CD14-positive monocyte (primary cell): ENCODE results near the gene HHIPL1. TPM values are rescaled to one million over a fixed set of nuclear protein-coding genes. Genes with fewer than 3 reads are reported as not detected.

Experiments
- DNase-seq, 3 donors: peaks; one replicate each; pipeline ENCODE4 v3.0.0-alpha.2; 2011 to 2022
- H2AFZ ChIP-seq: 2 replicates; pipeline ENCODE4 v1.6.0; 2012; ENCODE audit warnings: mild to moderate bottlenecking, low read depth, low read length, inconsistent platforms; ENCODE audit not compliant: insufficient read depth, poor library complexity, severe bottlenecking
- H3K27ac ChIP-seq, 2 donors: 1 replicate in 1 of 2; 2 replicates in 1 of 2; pipeline ENCODE4 v1.5.1; 2012 to 2013; ENCODE audit warnings: low read length in 2 of 2, control low read depth in 1 of 2, inconsistent platforms in 1 of 2, low read depth in 1 of 2, mild to moderate bottlenecking in 1 of 2
- H3K27me3 ChIP-seq, 2 donors: one replicate each; pipeline versions ENCODE4 v1.6.0 to v1.6.1; 2011 to 2013; ENCODE audit warnings: low read length in 2 of 2; ENCODE audit not compliant: control insufficient read depth in 2 of 2, insufficient read depth in 2 of 2
- H3K36me3 ChIP-seq, 2 donors: replicated peaks in 1 of 2; 1 replicate in 1 of 2; 2 replicates in 1 of 2; pipeline versions ENCODE4 v1.5.1 to v1.6.1; 2012 to 2013; ENCODE audit warnings: low read length in 2 of 2, control low read depth in 1 of 2, inconsistent platforms in 1 of 2, mild to moderate bottlenecking in 1 of 2; ENCODE audit not compliant: insufficient read depth in 2 of 2, control insufficient read depth in 1 of 2
- H3K4me1 ChIP-seq, 2 donors: 1 replicate in 1 of 2; 2 replicates in 1 of 2; pipeline versions ENCODE4 v1.5.1 to v1.6.1; 2012 to 2013; ENCODE audit warnings: low read length in 2 of 2, control low read depth in 1 of 2, inconsistent platforms in 1 of 2, mild to moderate bottlenecking in 1 of 2, moderate library complexity in 1 of 2; ENCODE audit not compliant: insufficient read depth in 2 of 2, control insufficient read depth in 1 of 2
- H3K4me2 ChIP-seq: replicated peaks from 2 replicates; pipeline ENCODE3; 2012; ENCODE audit warnings: low read length, moderate library complexity, mild to moderate bottlenecking; ENCODE audit not compliant: poor library complexity, severe bottlenecking; ENCODE audit errors: extremely low read depth
- H3K4me3 ChIP-seq, 3 experiments: fragments of 200-600 bp in 1 of 3; sonication (generic) in 1 of 3; replicated peaks in 1 of 3; 1 replicate in 2 of 3; 2 replicates in 1 of 3; pipeline ENCODE4 v1.5.1; 2011 to 2013; ENCODE audit warnings: low read length in 3 of 3, mild to moderate bottlenecking in 3 of 3, control low read depth in 2 of 3, low read depth in 2 of 3, inconsistent platforms in 1 of 3, moderate library complexity in 1 of 3
- H3K79me2 ChIP-seq: 2 replicates; pipeline ENCODE4 v1.6.0; 2012; ENCODE audit warnings: mild to moderate bottlenecking, control low read depth, inconsistent platforms, low read length, moderate library complexity; ENCODE audit not compliant: insufficient read depth
- H3K9ac ChIP-seq: 2 replicates; pipeline ENCODE4 v1.6.0; 2017; ENCODE audit warnings: low read length, mild to moderate bottlenecking; ENCODE audit not compliant: insufficient read depth, poor library complexity, severe bottlenecking
- H3K9me3 ChIP-seq, 2 donors: replicated peaks in 1 of 2; 1 replicate in 1 of 2; 2 replicates in 1 of 2; pipeline versions ENCODE4 v1.5.1 to v1.6.1; 2012 to 2013; ENCODE audit warnings: low read length in 2 of 2, control low read depth in 1 of 2; ENCODE audit not compliant: control insufficient read depth in 1 of 2, insufficient read depth in 1 of 2
- H4K20me1 ChIP-seq: 2 replicates; pipeline ENCODE4 v1.6.0; 2012; ENCODE audit warnings: mild to moderate bottlenecking, low read length, control low read depth, moderate library complexity; ENCODE audit not compliant: insufficient read depth
- H3K27ac Mint-ChIP-seq, 7 donors: one replicate each; pipeline ENCODE4 v1.8.0; 2020; ENCODE audit warnings: mild to moderate bottlenecking in 7 of 7, mixed read lengths in 7 of 7, moderate library complexity in 6 of 7, inconsistent platforms in 2 of 7
- H3K27me3 Mint-ChIP-seq, 3 donors: one replicate each; pipeline ENCODE4 v1.8.0; 2021 to 2022; ENCODE audit warnings: low read depth in 3 of 3, mild to moderate bottlenecking in 3 of 3, mixed read lengths in 3 of 3, moderate library complexity in 3 of 3, inconsistent platforms in 1 of 3
- H3K36me3 Mint-ChIP-seq, 2 donors: one replicate each; pipeline ENCODE4 v1.8.0; 2020; ENCODE audit warnings: mixed read lengths in 2 of 2, inconsistent platforms in 1 of 2, mild to moderate bottlenecking in 1 of 2
- H3K4me1 Mint-ChIP-seq: one replicate; pipeline ENCODE4 v1.8.0; 2020; ENCODE audit warnings: mild to moderate bottlenecking, mixed read lengths
- H3K4me3 Mint-ChIP-seq, 2 donors: one replicate each; pipeline ENCODE4 v1.8.0; 2020; ENCODE audit warnings: mild to moderate bottlenecking in 2 of 2, mixed read lengths in 2 of 2, moderate library complexity in 1 of 2
- H3K9me3 Mint-ChIP-seq, 7 donors: one replicate each; pipeline ENCODE4 v1.8.0; 2020 to 2022; ENCODE audit warnings: mixed read lengths in 7 of 7, mild to moderate bottlenecking in 6 of 7, moderate library complexity in 6 of 7, inconsistent platforms in 2 of 7
- WGBS: methylation state at CpG from one replicate; pipeline ENCODE4 v1.1.5; 2013; ENCODE audit warnings: missing lambda C conversion rate; ENCODE audit not compliant: insufficient coverage; 5-methylcytosine and 5-hydroxymethylcytosine counted together
- intact Hi-C, 2 donors: fragments of 100-400 bp; cut with micrococcal nuclease; formaldehyde crosslinking; loops; one replicate each; pipeline versions ENCODE4 v1.15.0 to v1.15.1; 2023
- polyA plus RNA-seq, 3 donors: library from polyadenylated mRNA; depleted of rRNA in 1 of 3; unstranded in 2 of 3; stranded (reverse) in 1 of 3; fragments of 300-500 nt in 2 of 3; fragments of >200 nt in 1 of 3; fragmentation: Illumina TruSeq in 2 of 3; gene quantifications; 1 replicate in 2 of 3; 2 replicates in 1 of 3; pipeline ENCODE4 v1.2.3, GENCODE V29; 2012 to 2021
- TF ChIP-seq, protein P1 (sequence below): fragments of 200-600 bp; IDR thresholded peaks from one replicate; pipeline ENCODE4 v1.8.0; 2022; ENCODE audit warnings: antibody characterized with exemption, mild to moderate bottlenecking

Gene HHIPL1
- polyA plus RNA-seq, 3 donors, result 0.09 TPM; not detected in 2

DNA sequence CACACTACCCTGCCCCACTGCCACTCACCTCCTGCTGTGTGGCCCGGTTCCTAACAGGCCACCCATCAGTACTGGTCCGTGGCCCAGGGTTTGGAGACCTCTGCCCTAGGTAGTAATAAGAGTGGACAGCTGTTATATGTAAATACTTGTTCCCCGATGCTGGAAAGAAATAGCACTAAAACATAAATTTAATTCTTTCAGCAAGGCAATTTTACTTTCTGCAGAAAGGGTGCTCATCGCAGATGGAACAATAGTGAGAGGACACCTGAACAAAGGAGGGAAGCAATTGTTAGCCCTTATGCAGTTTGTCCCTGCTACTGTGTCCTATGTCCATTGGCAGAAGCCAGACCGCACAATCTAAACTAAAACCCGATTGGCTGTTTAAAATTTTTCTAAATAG, 33.3 kb downstream of the HHIPL1 start:
- Mint-ChIP-seq H3K4me1 (peaks cover 6% of the 10 kb centered on the region), H3K27me3 (peaks cover 26 to 42% (median 30%) of the 10 kb centered on the region in 3 donors), H3K4me3 (no peak overlapping the region), H3K36me3 (no peaks in the 10 kb centered on the region), H3K27ac (no peak overlapping the region), H3K9me3 (peaks cover 17 to 37% (median 26%) of the 10 kb centered on the region in 7 donors)
- Histone ChIP-seq H3K4me1 (peaks cover 7 to 8% of the 10 kb centered on the region in 2 donors), H3K9ac (no peak overlapping the region), H3K27ac (no peak overlapping the region), H2AFZ (no peak overlapping the region), H3K9me3 (peaks cover 23 to 27% of the 10 kb centered on the region in 2 donors), H3K79me2 (no peaks in the 10 kb centered on the region), H3K27me3 (peaks cover 0 to 11% of the 10 kb centered on the region in 2 donors), H3K36me3 (no peaks in the 10 kb centered on the region), H3K4me2 (no peak overlapping the region), H3K4me3 (no peak overlapping the region), H4K20me1 (no peaks in the 10 kb centered on the region)
- TF ChIP-seq, protein P1, sequence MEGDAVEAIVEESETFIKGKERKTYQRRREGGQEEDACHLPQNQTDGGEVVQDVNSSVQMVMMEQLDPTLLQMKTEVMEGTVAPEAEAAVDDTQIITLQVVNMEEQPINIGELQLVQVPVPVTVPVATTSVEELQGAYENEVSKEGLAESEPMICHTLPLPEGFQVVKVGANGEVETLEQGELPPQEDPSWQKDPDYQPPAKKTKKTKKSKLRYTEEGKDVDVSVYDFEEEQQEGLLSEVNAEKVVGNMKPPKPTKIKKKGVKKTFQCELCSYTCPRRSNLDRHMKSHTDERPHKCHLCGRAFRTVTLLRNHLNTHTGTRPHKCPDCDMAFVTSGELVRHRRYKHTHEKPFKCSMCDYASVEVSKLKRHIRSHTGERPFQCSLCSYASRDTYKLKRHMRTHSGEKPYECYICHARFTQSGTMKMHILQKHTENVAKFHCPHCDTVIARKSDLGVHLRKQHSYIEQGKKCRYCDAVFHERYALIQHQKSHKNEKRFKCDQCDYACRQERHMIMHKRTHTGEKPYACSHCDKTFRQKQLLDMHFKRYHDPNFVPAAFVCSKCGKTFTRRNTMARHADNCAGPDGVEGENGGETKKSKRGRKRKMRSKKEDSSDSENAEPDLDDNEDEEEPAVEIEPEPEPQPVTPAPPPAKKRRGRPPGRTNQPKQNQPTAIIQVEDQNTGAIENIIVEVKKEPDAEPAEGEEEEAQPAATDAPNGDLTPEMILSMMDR, result no peak
- intact Hi-C loops, result no loop called here
- WGBS, result 100% methylated on average over 1 of the region's 6 CpGs
- DNase-seq, result no peak

DNA sequence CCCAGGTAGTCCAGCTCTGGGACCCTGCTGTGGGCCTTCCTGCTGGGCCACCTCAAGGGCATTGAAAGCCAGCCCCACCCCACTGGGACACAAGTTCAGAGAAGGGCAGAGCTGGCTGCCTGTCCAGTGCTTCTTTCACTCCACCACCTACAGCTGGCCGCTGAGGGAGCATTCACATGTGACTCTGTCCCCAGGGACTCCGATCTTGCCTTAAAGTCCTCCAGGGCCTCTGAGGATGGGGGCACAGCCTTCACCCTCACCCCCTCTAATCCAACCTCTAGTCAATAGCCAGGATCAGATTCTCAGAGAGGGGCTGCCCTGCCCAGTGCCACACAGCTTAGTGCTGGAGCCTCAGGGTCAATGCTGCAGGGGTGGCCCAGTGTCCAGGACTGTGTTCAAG, 34.2 kb downstream of the HHIPL1 start:
- Histone ChIP-seq H3K4me1 (peaks cover 12 to 13% of the 10 kb centered on the region in 2 donors), H4K20me1 (no peaks in the 10 kb centered on the region), H3K27me3 (peaks cover 0 to 11% of the 10 kb centered on the region in 2 donors), H3K36me3 (no peaks in the 10 kb centered on the region), H2AFZ (no peak overlapping the region), H3K4me2 (no peak overlapping the region), H3K9ac (no peak overlapping the region), H3K9me3 (peaks cover 23 to 27% of the 10 kb centered on the region in 2 donors), H3K27ac (no peak overlapping the region), H3K79me2 (no peaks in the 10 kb centered on the region), H3K4me3 (no peak overlapping the region)
- intact Hi-C loops, result no loop called here
- 93% methylated on average over 2 of the region's 2 CpGs for WGBS
- H3K9me3 Mint-ChIP-seq, result peaks cover 17 to 42% (median 26%) of the 10 kb centered on the region in 7 donors
- H3K4me3 Mint-ChIP-seq, result no peak overlapping the region
- no peak overlapping the region for H3K27ac Mint-ChIP-seq
- no peaks in the 10 kb centered on the region for H3K36me3 Mint-ChIP-seq
- H3K4me1 Mint-ChIP-seq, result peaks cover 12% of the 10 kb centered on the region
- no peak for DNase-seq
- TF ChIP-seq, protein P1, result no peak
- H3K27me3 Mint-ChIP-seq, result peaks cover 24 to 42% (median 26%) of the 10 kb centered on the region in 3 donors
